ENCODE results near the gene RNF157. TPM values are rescaled to one million over a fixed set of nuclear protein-coding genes. Genes with fewer than 3 reads are reported as not detected.

RNF157 gene
- total and polyA plus RNA-seq, 10 of the 15 experiments (the other 5 are each of a cell fraction or from before 2014, with no cell fraction given), result 1.4 to 15.9 (median 9.6) TPM

DNA sequence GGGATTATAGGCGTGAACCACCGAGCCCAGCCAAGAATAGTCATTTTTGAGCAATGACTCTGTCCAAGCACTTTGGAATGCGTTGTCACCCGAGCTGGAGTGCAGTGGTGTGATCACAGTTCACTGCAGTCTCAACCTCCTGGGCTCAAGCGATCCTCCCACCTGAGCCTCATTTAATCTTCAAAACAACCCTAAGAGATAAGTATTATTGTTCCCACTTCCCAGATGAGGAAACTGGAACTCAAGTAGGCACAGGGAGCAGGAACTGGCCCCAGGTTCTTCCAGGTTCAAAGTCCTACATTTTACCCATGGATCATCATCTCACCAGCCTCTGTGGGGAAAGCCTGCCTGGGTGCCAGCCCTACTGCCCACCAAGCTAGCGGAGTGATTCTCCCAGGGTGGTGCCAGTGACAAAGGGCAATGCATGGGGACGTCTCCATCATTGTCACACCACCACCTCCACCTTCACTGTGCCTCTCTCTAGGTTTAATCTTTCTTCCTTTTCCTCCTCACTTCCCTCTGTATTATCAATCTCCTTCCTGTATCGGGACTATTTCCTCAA lies 11.3 kb upstream of the RNF157 start:
- Histone ChIP-seq H3K9ac (ENCODE audit: control insufficient read depth, insufficient read depth, low read length) (peak overlapping the region; percentile 45), H3K27ac (ENCODE audit: control insufficient read depth, insufficient read depth) (peak overlapping the region; percentile 70), H2AFZ (ENCODE audit: control insufficient read depth, low read depth, low read length) (peak overlapping the region; percentile 55), H3K4me2 (ENCODE audit: control insufficient read depth, insufficient read depth) (peak overlapping the region; percentile 80; the same call in 1 of the 2 replicates), H3K27me3 (replicated peaks in 1 of 2; ENCODE audit: control insufficient read depth in 2 of 2, insufficient read depth in 2 of 2, low read length in 1 of 2) (no peaks in the 10 kb centered on the region), H3K9me3 (replicated peaks; ENCODE audit: control insufficient read depth, insufficient read depth, low read length) (no peaks in the 10 kb centered on the region; the same call in 2 of the 3 replicates), H3K4me1 (ENCODE audit: control insufficient read depth, insufficient read depth, low read length) (peaks cover 32% of the 10 kb centered on the region), H4K20me1 (ENCODE audit: control insufficient read depth, insufficient read depth) (no peaks in the 10 kb centered on the region), H3K36me3 (ENCODE audit: control insufficient read depth in 2 of 2, insufficient read depth in 2 of 2, low read length in 1 of 2) (no peaks in the 10 kb centered on the region), H3K79me2 (ENCODE audit: control insufficient read depth, insufficient read depth, low read length) (no peaks in the 10 kb centered on the region), H3K4me3 (no peak overlapping the region)
- intact Hi-C loops (cut with micrococcal nuclease; ENCODE audit: unreplicated experiment), result loop anchor here (1.0 kb wide), 1 partner anchor 12 kb away; no protein-coding TSS in a partner anchor
- in situ Hi-C loops (cut with MboI), result loop anchor here (25.0 kb wide), 2 partner anchors 1211 to 1911 kb away; partner anchors contain the start of gene SYNGR2
- POLR2A ChIA-PET, result interaction anchor here (0.5 to 16.9 kb wide), 6 partner anchors 14 to 1898 kb away, joined by 3 to 341 read pairs (median 4); partner anchors contain the start of gene UBALD2
- 74% methylated on average over 8 of the region's 8 CpGs for WGBS (ENCODE audit: insufficient coverage, insufficient replicate concordance, low lambda C conversion rate, missing lambda C conversion rate)
- TF ChIP-seq PRDM15 (CRISPR knock-in tag; IDR thresholded peaks at IDR 0.05) (no peak), SMARCA5 (IDR thresholded peaks at IDR 0.05) (no peak), SMC3 (IDR thresholded peaks at IDR 0.05; ENCODE audit: borderline replicate concordance, low read length) (no peak), ZNF384 (IDR thresholded peaks at IDR 0.05; ENCODE audit: borderline replicate concordance, low read depth, low read length) (no peak), CBX5 (IDR thresholded peaks at IDR 0.05; ENCODE audit: low read depth) (no peak), EP300 (IDR thresholded peaks at IDR 0.05; ENCODE audit: borderline replicate concordance in 1 of 2, control insufficient read depth in 1 of 2, low read depth in 2 of 2, low read length in 2 of 2) (no peak), ZNF24 (IDR thresholded peaks at IDR 0.05) (no peak), CBX3 (IDR thresholded peaks at IDR 0.05; ENCODE audit: borderline replicate concordance, low read depth) (no peak), SIN3A (IDR thresholded peaks at IDR 0.05; ENCODE audit: low read depth, low read length) (no peak), NFYB (IDR thresholded peaks at IDR 0.05; ENCODE audit: insufficient read depth, low read depth, low read length) (no peak), RB1 (IDR thresholded peaks at IDR 0.05; ENCODE audit: borderline replicate concordance) (no peak)
- RAD21 ChIA-PET (ENCODE audit: unreplicated experiment), result interaction anchor here (0.6 to 1.1 kb wide), 6 partner anchors 12 to 393 kb away, joined by 3 to 6 read pairs (median 4); no protein-coding TSS in a partner anchor
- BruUV-seq (replicated peaks), result no TSS peak
- no peak for DNase-seq (ENCODE audit: low read depth, low spot score)
- no peak for FAIRE-seq
- SMC1A ChIA-PET (ENCODE audit: uncharacterized antibody, unreplicated experiment), result interaction anchor here (0.7 to 13.9 kb wide), 7 partner anchors 10 to 70 kb away, joined by 3 to 226 read pairs (median 6); partner anchors contain the start of gene UBALD2
- ATAC-seq, result no peak
- CTCF ChIA-PET, result interaction anchor here (0.6 to 1.8 kb wide), 6 partner anchors 8 to 126 kb away, joined by 3 to 7 read pairs (median 4); no protein-coding TSS in a partner anchor

All from GM12878 (cell line).